Embryonic facial prominence (tissue), 1 donor: ENCODE data around the gene CFAP119.

ENCODE experiments used
- DNase-seq: peaks from one replicate; pipeline ENCODE4 v3.0.0-alpha.2; 2016; ENCODE audit errors: extremely low spot score

The CFAP119 gene

GRCh38 chr16:30782486-30783279 is 20.8 kb upstream of the CFAP119 start:
- DNase-seq, result no peak

DNA sequence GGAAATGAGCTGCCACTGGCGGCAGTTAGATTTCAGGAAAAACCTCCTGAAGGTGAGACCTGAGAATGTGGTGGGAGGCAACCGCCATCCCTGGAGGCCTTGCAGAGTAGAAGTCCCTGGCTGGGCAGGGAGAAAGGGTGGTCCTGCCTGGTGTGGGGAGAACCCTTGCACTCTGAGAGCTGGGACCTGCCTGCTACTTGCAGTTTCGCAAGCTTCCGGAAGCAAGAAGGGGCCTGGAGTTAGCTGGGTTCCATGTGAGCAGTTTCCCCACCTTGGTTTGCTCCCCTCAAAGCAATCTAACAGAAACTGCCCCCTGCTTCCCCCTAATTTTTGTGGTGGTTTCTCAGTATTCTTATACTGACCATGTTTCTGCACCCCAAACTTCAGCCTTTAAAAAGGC is 18.7 kb upstream of the CFAP119 start:
- DNase-seq, result no peak

GRCh38 chr16:30780021-30780420 is 18.2 kb upstream of the CFAP119 start:
- DNase-seq, result no peak

GRCh38 chr16:30779596-30779995 is 17.7 kb upstream of the CFAP119 start:
- DNase-seq, result no peak

GRCh38 chr16:30778549-30779244 is 16.8 kb upstream of the CFAP119 start:
- no peak for DNase-seq

DNA sequence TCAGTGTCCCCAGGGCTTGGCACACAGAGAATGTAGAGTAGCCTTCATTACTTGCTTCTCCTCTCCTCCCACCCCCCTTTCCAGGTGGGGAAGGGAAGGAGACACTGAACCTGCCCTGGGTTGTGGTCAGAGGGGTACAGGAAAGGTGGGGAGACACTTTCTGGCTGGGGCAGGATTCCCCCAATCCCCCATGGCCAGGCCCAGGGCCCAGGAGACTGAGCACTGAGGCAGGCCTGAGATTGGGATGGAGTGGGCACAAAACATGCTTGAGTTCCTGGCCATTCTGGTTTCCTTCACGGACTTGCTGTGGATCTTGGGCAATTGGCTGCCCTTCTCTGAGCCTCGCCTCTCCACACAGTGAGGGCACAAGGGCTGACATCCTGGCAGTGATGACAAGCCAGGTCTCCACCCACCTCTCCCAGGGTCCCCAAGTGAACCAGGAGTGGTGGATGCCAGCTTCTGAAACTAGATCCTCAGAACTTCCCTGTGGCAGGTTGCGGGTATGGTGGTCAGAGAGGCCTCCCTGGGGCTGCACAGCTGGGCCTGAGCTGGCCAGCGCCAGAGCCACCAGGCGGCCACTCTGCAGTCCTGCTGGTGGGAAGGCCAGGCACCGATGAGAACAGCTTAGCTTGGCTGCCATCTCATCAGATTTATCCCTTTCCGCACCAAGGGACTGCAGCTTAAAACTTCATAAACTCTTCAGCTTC is 15.9 kb upstream of the CFAP119 start:
- no peak for DNase-seq

- DNase-seq, result peak; percentile 55
Observed at GRCh38 chr16:30775392-30776188, 13.7 kb upstream of the CFAP119 start.

DNA sequence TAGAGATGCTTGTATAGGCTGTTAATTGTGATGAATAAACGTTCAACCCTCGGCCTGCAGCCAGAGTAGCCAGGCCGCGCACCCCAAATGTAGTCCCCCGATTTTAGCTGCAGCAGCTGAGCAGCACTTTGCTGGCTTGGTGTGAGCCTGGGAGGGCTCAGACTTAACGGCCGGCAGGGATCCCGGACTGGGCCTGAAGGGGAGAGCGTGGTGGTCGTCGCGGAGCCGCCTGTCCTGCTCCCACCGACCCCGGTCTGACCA is 13.2 kb upstream of the CFAP119 start:
- no peak for DNase-seq

DNA sequence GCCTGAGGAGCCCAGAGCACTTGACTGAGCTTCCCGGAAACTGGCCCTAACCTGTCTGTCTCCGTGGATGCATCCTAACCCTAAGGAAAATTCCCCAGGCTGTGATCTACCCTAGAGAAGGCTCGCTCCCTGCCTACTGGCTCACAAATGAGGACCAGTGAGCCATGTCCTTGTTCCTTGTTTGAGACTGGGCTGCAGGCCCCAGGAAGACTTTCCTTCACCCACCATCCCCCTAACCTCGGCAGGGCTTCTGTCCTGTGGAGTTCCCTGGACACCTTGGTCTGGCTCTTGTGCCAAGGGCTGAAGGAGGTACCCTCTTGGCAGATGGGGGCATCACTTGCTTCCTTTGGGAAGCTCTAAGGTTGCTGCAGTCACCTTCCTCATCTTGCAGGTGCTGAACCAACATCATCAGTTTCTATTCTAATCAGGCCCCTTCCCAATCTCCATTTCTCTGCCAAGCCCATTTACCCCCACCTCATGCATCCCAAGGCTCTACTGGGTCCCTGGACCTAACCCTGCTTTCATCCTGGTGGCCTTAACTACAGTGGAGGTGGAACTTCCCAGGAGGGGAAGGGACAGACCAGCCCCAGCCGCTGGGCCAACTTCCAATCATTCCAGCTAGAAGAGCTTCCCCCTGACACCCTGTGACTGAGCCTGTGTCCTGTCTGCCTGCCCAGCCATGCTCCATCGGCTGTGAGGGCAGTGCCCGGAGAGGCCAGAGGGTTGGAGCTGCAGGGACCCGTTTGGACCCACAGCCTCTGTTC is 12.7 kb upstream of the CFAP119 start:
- no peak for DNase-seq

DNA sequence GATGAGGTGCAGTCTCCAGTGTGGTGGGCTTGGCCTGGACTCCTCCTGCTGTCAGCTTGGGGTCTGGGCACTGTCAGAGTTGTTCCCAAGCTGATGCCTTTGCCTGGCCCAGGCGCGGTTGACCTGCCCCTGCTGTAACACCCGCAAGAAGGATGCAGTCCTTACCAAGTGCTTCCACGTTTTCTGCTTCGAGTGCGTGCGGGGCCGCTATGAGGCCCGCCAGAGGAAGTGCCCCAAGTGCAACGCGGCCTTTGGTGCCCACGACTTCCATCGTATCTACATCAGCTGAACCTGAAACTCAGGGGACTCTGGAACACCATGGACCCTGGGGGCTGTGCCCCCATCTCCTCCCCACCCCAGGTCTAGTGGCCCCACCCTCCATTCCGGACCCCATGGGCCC is 12.0 kb upstream of the CFAP119 start:
- no peak for DNase-seq

DNA sequence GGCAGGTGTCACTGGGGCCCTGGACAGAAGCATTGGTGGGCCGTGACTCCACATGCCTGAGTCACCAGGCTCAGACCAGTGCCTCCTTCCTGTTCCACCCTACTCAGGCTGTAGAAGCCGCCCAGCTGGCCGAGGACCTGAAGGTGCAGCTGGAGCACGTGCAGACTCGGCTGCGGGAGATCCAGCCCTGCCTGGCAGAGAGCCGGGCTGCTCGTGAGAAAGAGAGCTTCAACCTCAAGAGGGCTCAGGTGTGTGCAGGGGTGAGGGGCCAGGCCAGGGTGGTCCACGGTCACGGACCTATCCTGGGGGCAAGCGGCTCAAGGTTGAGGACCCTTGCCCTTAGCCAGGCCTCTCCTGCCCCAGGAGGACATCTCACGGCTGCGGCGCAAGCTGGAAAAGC is 9.9 kb upstream of the CFAP119 start:
- no peak for DNase-seq

- no peak for DNase-seq
Observed at GRCh38 chr16:30769379-30770089, 7.7 kb upstream of the CFAP119 start.

DNA sequence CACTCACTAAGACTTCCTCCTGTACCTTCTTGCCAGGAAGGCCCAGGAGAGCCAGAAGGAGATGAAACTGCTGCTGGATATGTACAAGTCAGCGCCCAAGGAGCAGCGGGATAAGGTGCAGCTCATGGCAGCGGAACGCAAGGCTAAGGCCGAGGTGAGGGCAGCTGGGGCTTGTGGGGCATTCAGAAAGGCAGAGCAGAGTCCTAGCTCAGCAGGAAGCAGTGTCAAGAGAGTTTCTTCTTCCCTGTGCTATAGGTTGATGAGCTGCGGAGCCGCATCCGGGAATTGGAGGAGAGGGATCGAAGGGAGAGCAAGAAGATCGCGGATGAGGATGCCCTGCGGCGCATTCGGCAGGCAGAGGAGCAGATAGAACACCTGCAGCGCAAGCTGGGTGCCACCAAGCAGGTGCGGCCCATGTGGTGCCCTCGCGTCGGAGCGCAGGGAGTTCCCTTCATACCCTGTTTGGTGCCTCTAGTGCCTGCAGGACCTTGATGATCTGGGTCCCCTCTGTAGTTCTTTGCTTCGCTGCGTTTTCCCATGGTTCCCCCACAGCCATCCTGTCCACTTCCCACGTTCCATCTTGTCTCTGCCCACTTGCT is 6.8 kb upstream of the CFAP119 start:
- DNase-seq, result no peak

DNA sequence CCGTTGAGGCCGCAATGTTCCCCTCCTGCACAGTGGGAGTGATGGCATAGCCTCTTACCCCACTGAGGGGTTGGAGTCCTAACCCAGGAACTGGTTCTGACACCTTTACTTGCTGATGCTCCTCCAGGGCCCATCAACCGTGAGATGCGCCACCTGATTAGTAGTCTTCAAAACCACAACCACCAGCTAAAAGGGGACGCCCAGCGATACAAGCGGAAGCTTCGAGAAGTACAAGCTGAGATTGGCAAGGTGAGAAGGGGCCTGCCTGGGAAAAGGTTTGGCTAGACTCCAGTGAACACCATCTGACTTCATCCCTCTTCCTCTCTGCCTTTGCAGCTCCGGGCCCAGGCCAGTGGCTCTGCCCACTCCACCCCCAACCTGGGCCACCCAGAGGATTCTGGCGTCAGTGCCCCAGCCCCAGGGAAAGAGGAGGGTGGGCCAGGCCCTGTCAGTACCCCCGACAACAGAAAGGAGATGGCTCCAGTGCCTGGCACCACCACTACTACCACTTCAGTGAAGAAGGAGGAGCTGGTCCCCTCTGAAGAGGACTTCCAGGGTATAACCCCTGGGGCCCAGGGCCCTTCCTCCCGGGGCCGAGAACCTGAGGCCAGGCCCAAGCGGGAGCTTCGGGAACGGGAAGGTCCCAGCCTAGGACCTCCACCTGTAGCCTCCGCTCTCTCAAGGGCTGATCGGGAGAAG is 6.1 kb upstream of the CFAP119 start:
- DNase-seq, result no peak

DNA sequence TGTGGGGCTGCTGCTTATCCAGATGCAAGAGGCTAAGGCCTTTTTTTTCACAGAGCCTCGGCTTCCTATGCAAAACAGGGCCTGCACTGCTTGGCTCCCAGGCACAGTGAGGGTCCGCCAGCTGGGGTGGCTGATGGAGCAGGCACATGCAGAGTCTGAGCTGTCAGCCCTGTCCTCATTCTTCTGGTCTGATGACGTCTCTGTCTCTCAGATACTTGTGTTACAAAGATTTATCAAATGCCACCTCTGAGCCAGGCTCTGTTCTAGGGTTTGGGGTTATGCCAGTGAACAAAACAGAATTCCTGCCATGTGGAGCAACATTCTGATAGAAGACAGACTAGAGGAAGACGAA is 5.0 kb upstream of the CFAP119 start:
- DNase-seq, result no peak

DNA sequence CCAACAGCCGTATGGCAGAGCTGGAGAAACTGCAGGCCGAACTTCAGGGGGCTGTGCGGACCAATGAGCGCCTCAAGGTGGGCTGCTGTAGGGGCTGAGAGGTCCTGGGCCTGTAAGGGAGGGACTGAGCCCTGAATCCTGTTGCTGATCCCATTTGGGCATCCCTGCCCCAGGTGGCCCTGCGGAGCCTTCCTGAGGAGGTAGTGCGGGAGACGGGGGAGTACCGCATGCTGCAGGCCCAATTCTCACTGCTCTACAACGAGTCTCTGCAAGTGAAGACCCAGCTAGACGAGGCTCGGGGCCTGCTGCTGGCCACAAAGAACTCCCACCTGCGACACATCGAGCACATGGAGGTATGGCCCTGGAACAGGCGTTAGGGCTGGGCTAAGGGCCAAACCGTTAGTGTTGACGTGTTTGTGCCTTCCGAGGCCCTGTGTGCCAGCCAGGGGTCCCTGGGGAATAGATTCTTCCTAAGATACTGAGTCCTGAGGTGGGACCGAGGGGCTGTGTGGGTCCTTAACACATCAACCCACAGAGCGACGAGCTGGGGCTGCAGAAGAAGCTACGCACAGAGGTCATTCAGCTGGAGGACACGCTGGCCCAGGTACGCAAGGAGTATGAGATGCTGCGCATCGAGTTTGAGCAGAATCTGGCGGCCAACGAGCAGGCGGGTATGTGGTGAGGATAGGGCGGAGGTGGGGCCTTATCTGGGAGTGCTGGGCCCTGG is 4.5 kb upstream of the CFAP119 start:
- no peak for DNase-seq

DNA sequence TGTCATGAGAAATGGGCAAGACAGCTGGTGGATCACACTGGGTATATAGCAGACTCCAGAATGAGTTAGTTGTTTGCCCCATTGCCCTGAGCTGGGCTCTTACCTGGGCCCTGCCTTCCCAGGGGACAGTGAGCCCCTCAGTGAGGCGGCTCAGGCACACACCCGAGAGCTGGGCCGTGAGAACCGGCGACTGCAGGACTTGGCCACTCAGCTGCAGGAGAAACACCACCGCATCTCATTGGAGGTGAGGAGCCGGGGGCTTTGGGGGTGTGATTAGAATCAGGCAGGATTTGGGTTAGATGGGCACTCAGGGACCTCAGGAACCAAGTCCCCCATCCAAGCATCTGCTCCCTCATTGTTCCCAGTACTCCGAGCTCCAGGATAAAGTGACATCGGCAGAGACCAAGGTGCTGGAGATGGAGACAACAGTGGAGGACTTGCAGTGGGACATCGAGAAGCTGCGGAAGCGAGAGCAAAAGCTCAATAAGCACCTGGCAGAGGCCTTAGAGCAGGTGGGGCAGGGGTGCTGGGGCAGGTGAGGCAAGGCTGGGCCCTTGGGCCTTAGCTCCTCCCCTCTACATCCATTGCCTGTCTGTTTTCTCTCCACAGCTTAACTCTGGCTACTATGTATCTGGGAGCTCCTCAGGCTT is 3.1 kb upstream of the CFAP119 start:
- no peak for DNase-seq

DNA sequence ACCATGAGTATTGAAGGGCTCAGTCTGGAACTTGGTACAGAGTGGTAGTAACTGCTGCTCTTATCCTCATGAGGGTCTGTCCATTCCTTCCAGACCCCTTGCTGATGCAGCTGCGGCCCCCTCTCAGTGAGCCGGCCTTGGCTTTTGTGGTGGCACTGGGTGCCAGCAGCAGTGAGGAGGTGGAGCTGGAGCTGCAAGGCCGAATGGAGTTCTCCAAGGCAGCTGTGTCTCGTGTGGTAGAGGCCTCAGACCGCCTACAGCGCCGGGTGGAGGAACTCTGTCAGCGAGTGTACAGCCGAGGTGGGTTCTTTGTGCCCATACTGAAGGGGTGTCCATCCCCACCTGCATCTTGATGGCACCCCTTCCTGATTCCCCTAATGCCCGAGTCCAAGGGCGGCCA is 2.2 kb upstream of the CFAP119 start:
- DNase-seq, result no peak
